ENCODE results near the gene COQ10B. TPM values are rescaled to one million over a fixed set of nuclear protein-coding genes. Genes with fewer than 3 reads are reported as not detected.
"Not testable (repeated sequence)": the region's sequence is repeated elsewhere in the genome, so short reads cannot be mapped to it uniquely, and the experiment has no call there.

The COQ10B gene
- total and polyA plus RNA-seq, 2 donors: 27.4 to 29.5 TPM

- Histone ChIP-seq H3K27ac (ENCODE audit: low read depth) (peak within 1 kb of the TSS; percentile 96), H3K36me3 (ENCODE audit: insufficient read depth) (no peaks in the 10 kb centered on the region), H3K4me3 (ENCODE audit: low read depth, low read length) (peak within 1 kb of the TSS; percentile 91), H3K4me1 (ENCODE audit: insufficient read depth) (no peaks in the 10 kb centered on the region)
- peak; percentile 95 for DNase-seq (ENCODE audit: extremely low spot score)
- under 1% methylated on average over 74 of the region's 74 CpGs for WGBS
Observed at GRCh38 chr2:197434541-197435513, 18.5 kb upstream of the COQ10B start, which contains the start of gene SF3B1. Gene SF3B1 (minus strand): TSS chr2:197435028. CDS start chr2:197434999, 29 bp downstream.

- peak overlapping the region; percentile 91 for H3K4me3 ChIP-seq (ENCODE audit: low read depth, low read length)
- WGBS: 26% methylated on average over 16 of the region's 16 CpGs
- no peak for DNase-seq (ENCODE audit: extremely low spot score)
- H3K36me3 ChIP-seq (ENCODE audit: insufficient read depth): no peaks in the 10 kb centered on the region
- H3K27ac ChIP-seq (ENCODE audit: low read depth): peak overlapping the region; percentile 96
- no peaks in the 10 kb centered on the region for H3K4me1 ChIP-seq (ENCODE audit: insufficient read depth)
Observed at GRCh38 chr2:197435598-197436420, 17.5 kb upstream of the COQ10B start.

- Histone ChIP-seq H3K36me3 (ENCODE audit: insufficient read depth) (no peaks in the 10 kb centered on the region), H3K27ac (ENCODE audit: low read depth) (no peak overlapping the region), H3K4me1 (ENCODE audit: insufficient read depth) (no peaks in the 10 kb centered on the region), H3K4me3 (ENCODE audit: low read depth, low read length) (no peak overlapping the region)
- WGBS: 98% methylated on average over 2 of the region's 2 CpGs
- DNase-seq (ENCODE audit: extremely low spot score): no peak
Observed at GRCh38 chr2:197437380-197437779, 16.0 kb upstream of the COQ10B start.

- H3K36me3 ChIP-seq (ENCODE audit: insufficient read depth): no peaks in the 10 kb centered on the region
- no peak overlapping the region for H3K27ac ChIP-seq (ENCODE audit: low read depth)
- DNase-seq (ENCODE audit: extremely low spot score): no peak
- WGBS: 55% methylated on average over 5 of the region's 5 CpGs
- no peak overlapping the region for H3K4me3 ChIP-seq (ENCODE audit: low read depth, low read length)
- no peaks in the 10 kb centered on the region for H3K4me1 ChIP-seq (ENCODE audit: insufficient read depth)
Observed at GRCh38 chr2:197442857-197443256, 10.5 kb upstream of the COQ10B start.

GRCh38 chr2:197445746-197446145 lies 7.6 kb upstream of the COQ10B start:
- Histone ChIP-seq H3K27ac (ENCODE audit: low read depth) (no peak overlapping the region), H3K4me1 (ENCODE audit: insufficient read depth) (no peaks in the 10 kb centered on the region), H3K36me3 (ENCODE audit: insufficient read depth) (no peaks in the 10 kb centered on the region), H3K4me3 (ENCODE audit: low read depth, low read length) (no peak overlapping the region)
- no peak for DNase-seq (ENCODE audit: extremely low spot score)
- WGBS: 74% methylated on average over 1 of the region's 1 CpG

- no peaks in the 10 kb centered on the region for H3K4me1 ChIP-seq (ENCODE audit: insufficient read depth)
- no peak overlapping the region for H3K27ac ChIP-seq (ENCODE audit: low read depth)
- H3K36me3 ChIP-seq (ENCODE audit: insufficient read depth): no peaks in the 10 kb centered on the region
- DNase-seq (ENCODE audit: extremely low spot score): no peak
- H3K4me3 ChIP-seq (ENCODE audit: low read depth, low read length): no peak overlapping the region
Observed at GRCh38 chr2:197446844-197447243, 6.5 kb upstream of the COQ10B start.

GRCh38 chr2:197450465-197450864 lies 2.9 kb upstream of the COQ10B start:
- no peaks in the 10 kb centered on the region for H3K36me3 ChIP-seq (ENCODE audit: insufficient read depth)
- no peak overlapping the region for H3K4me3 ChIP-seq (ENCODE audit: low read depth, low read length)
- H3K27ac ChIP-seq (ENCODE audit: low read depth): no peak overlapping the region
- H3K4me1 ChIP-seq (ENCODE audit: insufficient read depth): no peaks in the 10 kb centered on the region
- 86% methylated on average over 25 of the region's 25 CpGs for WGBS
- no peak for DNase-seq (ENCODE audit: extremely low spot score)

GRCh38 chr2:197450935-197451358 lies 2.4 kb upstream of the COQ10B start:
- H3K4me3 ChIP-seq (ENCODE audit: low read depth, low read length); H3K27ac ChIP-seq (ENCODE audit: low read depth); H3K36me3 ChIP-seq (ENCODE audit: insufficient read depth); DNase-seq (ENCODE audit: extremely low spot score); H3K4me1 ChIP-seq (ENCODE audit: insufficient read depth): not testable (repeated sequence)
- WGBS: 78% methylated on average over 6 of the region's 6 CpGs

GRCh38 chr2:197452754-197453122 lies 614 bp upstream of the COQ10B start:
- WGBS: 3% methylated on average over 11 of the region's 11 CpGs

GRCh38 chr2:197453914-197454398 lies 604 bp downstream of the COQ10B start:
- WGBS: under 1% methylated on average over 11 of the region's 11 CpGs
- peak; percentile 65 for DNase-seq (ENCODE audit: extremely low spot score)
- H3K4me1 ChIP-seq (ENCODE audit: insufficient read depth): no peaks in the 10 kb centered on the region
- peak overlapping the region; percentile 66 for H3K4me3 ChIP-seq (ENCODE audit: low read depth, low read length)
- H3K36me3 ChIP-seq (ENCODE audit: insufficient read depth): no peaks in the 10 kb centered on the region
- peak overlapping the region; percentile 98 for H3K27ac ChIP-seq (ENCODE audit: low read depth)

More at GRCh38 chr2:197452754-197453122, 614 bp upstream of the COQ10B start:
- DNase-seq (ENCODE audit: extremely low spot score): no peak
- H3K4me3 ChIP-seq (ENCODE audit: low read depth, low read length): peak overlapping the region; percentile 55
- no peaks in the 10 kb centered on the region for H3K36me3 ChIP-seq (ENCODE audit: insufficient read depth)
- peak overlapping the region; percentile 97 for H3K27ac ChIP-seq (ENCODE audit: low read depth)
- H3K4me1 ChIP-seq (ENCODE audit: insufficient read depth): no peaks in the 10 kb centered on the region

GRCh38 chr2:197454923-197455322 lies 1.6 kb downstream of the COQ10B start:
- 86% methylated on average over 2 of the region's 2 CpGs for WGBS
- Histone ChIP-seq H3K36me3 (ENCODE audit: insufficient read depth) (no peaks in the 10 kb centered on the region), H3K27ac (ENCODE audit: low read depth) (no peak overlapping the region), H3K4me3 (ENCODE audit: low read depth, low read length) (no peak overlapping the region), H3K4me1 (ENCODE audit: insufficient read depth) (no peaks in the 10 kb centered on the region)
- no peak for DNase-seq (ENCODE audit: extremely low spot score)

- WGBS: 94% methylated on average over 1 of the region's 1 CpG
Observed at GRCh38 chr2:197455428-197455827, 2.1 kb downstream of the COQ10B start.

GRCh38 chr2:197460649-197461048 lies 7.3 kb downstream of the COQ10B start:
- DNase-seq (ENCODE audit: extremely low spot score): no peak
- 60% methylated on average over 4 of the region's 4 CpGs for WGBS
- H3K27ac ChIP-seq (ENCODE audit: low read depth): no peak overlapping the region
- peaks cover 5% of the 10 kb centered on the region for H3K36me3 ChIP-seq (ENCODE audit: insufficient read depth)
- no peak overlapping the region for H3K4me3 ChIP-seq (ENCODE audit: low read depth, low read length)
- no peaks in the 10 kb centered on the region for H3K4me1 ChIP-seq (ENCODE audit: insufficient read depth)

More at GRCh38 chr2:197455428-197455827, 2.1 kb downstream of the COQ10B start:
- no peaks in the 10 kb centered on the region for H3K4me1 ChIP-seq (ENCODE audit: insufficient read depth)
- no peak overlapping the region for H3K4me3 ChIP-seq (ENCODE audit: low read depth, low read length)
- H3K27ac ChIP-seq (ENCODE audit: low read depth): no peak overlapping the region
- H3K36me3 ChIP-seq (ENCODE audit: insufficient read depth): no peaks in the 10 kb centered on the region
- no peak for DNase-seq (ENCODE audit: extremely low spot score)

Data from urinary bladder (tissue), 4 donors.